DMS 273 treated with DMSO at 0.1 percent for 48 hours (cell line): ENCODE data around the gene MAGI1.

Experiments
- DNase-seq: peaks from one replicate; lab custom pipeline; 2025; lab: John Stamatoyannopoulos, UW

The MAGI1 gene

GRCh38 chr3:65712140-65712539, 326.6 kb downstream of the MAGI1 start:
- DNase-seq = no peak

- DNase-seq = no peak
Measured at GRCh38 chr3:65706776-65707568, 331.7 kb downstream of the MAGI1 start.

GRCh38 chr3:65706301-65706700, 332.4 kb downstream of the MAGI1 start:
- DNase-seq = no peak

GRCh38 chr3:65703820-65704219, 334.9 kb downstream of the MAGI1 start:
- no peak for DNase-seq

- DNase-seq = no peak
Measured at GRCh38 chr3:65703026-65703425, 335.7 kb downstream of the MAGI1 start.

GRCh38 chr3:65702202-65702601, 336.5 kb downstream of the MAGI1 start:
- DNase-seq = no peak

- DNase-seq = no peak
Measured at GRCh38 chr3:65701516-65701915, 337.2 kb downstream of the MAGI1 start.

- DNase-seq = no peak
Measured at GRCh38 chr3:65689436-65689835, 349.3 kb downstream of the MAGI1 start.

GRCh38 chr3:65687741-65688140, 351.0 kb downstream of the MAGI1 start:
- DNase-seq = no peak

- DNase-seq = no peak
Measured at GRCh38 chr3:65685621-65686235, 353.0 kb downstream of the MAGI1 start.

GRCh38 chr3:65678516-65678915, 360.2 kb downstream of the MAGI1 start:
- DNase-seq = no peak

- DNase-seq = no peak
Measured at GRCh38 chr3:65677486-65678010, 361.2 kb downstream of the MAGI1 start.

- DNase-seq = no peak
Measured at GRCh38 chr3:65676580-65676979, 362.1 kb downstream of the MAGI1 start.

GRCh38 chr3:65675011-65675410, 363.7 kb downstream of the MAGI1 start:
- no peak for DNase-seq

- no peak for DNase-seq
Measured at GRCh38 chr3:65674226-65674625, 364.5 kb downstream of the MAGI1 start.

- DNase-seq = no peak
Measured at GRCh38 chr3:65672871-65673815, 365.6 kb downstream of the MAGI1 start.

- DNase-seq = no peak
Measured at GRCh38 chr3:65672061-65672460, 366.7 kb downstream of the MAGI1 start.

- no peak for DNase-seq
Measured at GRCh38 chr3:65671004-65671403, 367.7 kb downstream of the MAGI1 start.

- DNase-seq = no peak
Measured at GRCh38 chr3:65669163-65669875, 369.4 kb downstream of the MAGI1 start.

- no peak for DNase-seq
Measured at GRCh38 chr3:65667963-65668362, 370.8 kb downstream of the MAGI1 start.

GRCh38 chr3:65666448-65667091, 372.1 kb downstream of the MAGI1 start:
- DNase-seq = no peak
